G401.6 (cell line): ENCODE measurements around the gene ITPRID2.

ENCODE experiments used
- FAIRE-seq: peaks from 2 replicates; lab custom pipeline; 2012; peaks lifted over from hg19 to GRCh38; lab: Jason Lieb, UNC

ITPRID2 gene

DNA sequence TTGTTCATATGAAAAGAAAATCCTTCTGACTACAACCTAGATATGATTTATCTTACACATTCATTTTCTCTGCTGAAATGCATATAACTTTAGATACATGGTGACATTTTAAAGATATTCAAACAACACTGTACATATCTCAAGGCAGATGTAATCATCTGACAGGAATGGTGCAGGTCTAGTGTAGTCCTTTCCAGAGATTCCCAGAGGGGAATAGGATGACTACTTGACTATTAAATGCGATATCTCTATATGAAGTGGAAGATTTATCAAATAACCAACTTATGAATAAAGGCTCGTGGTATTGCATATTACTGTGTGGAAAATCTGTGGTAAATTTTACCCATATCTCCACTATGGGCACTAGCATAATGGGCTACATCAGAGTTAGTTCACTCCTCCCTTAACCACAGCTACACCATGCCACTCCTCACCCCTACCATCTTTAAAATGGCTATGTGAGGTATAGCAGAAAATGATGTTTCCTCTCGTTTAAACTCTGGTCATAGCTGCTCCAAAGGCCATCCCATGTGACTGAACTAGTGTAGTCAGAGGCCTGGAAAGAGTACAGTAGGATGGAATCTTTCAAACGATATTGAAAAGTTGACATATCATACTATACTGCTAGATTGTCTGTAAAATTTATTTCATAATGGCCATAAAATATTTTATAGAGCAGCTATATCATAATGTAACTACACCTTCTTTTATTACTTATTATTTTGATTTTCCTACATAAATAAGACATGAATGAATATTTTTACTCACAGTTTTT lies 9.1 kb upstream of the ITPRID2 start:
- FAIRE-seq = no peak

DNA sequence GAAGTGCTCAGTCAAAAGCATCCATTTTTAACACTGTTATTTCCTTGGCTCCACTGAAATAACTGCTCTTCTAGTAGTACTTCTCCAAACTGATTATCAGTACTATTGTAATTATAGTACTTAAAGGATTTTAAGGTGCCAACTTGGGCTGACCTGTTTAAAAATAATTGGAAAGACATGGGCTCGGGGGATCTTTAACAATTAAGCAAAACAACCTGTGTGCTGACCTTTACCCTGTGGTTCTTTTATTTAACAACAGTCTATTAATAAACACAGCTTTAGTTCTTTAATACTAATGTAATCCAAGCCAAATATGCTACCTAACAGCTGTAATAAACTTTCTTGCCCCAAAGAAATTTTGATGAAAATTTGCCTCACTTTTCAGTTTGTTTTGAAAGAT lies 6.9 kb upstream of the ITPRID2 start:
- no peak for FAIRE-seq

DNA sequence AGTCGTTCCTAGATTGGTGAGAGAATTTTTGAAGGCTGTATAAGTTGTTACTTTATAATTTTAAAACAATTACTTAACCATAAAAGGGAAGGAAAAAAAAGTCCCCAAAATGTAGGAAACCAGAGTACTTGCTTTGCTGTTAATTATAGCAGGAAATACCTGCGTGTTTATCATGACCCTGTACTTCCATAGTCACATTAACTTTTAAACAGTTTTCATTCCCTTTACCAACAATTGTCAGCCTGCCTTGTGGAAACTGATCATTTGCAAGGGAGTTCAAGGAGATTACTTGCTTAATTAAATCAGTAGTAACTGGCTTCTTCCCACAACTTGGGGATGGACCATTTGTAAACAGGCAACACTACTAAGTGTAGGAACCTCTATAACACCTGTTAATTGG lies 6.4 kb upstream of the ITPRID2 start:
- no peak for FAIRE-seq

DNA sequence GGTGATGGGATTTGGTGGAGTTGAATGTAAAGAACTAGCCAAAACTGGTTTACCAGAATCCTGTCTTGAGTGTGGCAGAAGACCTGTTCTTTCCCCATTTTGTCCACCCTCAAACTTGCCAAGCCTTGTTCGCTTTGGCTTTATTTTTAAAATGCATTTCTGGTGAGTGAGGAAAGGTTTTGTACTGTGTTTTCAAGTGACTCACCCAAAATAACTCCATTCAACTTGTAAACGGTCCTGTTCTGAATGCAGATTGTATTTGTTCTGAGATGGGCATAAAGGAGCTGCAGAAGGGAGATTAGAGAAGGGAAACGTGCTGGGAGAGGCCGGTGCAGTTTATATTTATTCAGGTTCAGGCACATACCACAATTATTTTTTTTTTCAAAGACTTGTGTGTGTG lies 5.3 kb upstream of the ITPRID2 start:
- FAIRE-seq = no peak

DNA sequence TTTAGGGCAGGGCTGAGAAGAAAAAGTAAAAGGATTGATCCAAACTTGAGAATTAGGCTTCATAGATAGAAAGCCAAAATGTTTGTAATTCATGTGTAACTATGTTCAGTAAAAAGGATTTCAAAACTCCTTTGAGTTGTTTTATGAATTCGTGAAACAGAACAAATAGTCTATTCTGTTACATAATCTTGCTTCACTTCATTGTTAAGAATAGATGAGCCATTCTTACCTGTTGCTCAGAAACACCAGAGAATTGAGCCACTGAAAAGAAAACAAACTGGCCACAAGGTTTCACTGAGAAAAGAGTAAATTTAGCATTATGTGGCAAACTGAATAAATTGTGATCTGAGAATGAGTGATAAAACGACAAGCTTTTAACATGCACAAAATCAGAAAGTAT lies 4.5 kb upstream of the ITPRID2 start:
- no peak for FAIRE-seq

DNA sequence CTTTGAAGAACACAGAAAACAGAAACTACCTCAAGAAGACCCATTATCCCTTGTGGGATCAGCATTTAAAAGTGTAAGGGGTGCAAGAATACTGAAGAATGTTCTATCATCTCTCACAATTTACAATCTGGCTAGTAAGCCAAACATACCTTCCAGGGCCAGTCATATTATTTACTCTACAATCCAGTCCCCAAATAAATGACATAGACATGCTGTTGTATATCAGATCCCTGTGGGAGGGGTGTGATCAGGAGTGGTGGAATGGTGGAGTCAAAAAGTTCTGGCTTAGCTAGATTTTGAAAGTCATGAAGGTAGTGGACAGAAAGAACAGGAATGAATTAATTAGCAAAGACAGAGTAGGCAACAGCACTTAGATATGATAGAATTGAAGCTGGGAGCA lies 1.8 kb upstream of the ITPRID2 start:
- FAIRE-seq = no peak

DNA sequence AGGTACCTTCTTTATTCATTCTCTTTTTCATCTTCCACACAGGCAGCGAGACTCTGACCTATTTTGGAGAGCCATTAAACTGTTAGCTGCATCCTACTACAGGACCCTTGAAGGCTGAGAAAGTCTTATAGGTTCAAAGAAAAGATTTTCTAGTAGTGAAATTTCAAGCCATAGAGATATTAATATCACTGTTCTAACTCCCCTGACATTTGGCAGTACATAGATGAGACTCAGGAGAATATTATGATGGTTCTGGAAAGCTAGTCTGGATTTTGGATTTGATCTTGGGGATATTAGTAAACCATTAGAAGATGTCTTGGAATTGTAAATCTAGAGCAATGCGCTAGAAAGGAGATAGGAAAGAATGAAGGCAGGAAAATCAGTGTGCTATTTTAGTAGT lies 1.3 kb upstream of the ITPRID2 start:
- FAIRE-seq = no peak

DNA sequence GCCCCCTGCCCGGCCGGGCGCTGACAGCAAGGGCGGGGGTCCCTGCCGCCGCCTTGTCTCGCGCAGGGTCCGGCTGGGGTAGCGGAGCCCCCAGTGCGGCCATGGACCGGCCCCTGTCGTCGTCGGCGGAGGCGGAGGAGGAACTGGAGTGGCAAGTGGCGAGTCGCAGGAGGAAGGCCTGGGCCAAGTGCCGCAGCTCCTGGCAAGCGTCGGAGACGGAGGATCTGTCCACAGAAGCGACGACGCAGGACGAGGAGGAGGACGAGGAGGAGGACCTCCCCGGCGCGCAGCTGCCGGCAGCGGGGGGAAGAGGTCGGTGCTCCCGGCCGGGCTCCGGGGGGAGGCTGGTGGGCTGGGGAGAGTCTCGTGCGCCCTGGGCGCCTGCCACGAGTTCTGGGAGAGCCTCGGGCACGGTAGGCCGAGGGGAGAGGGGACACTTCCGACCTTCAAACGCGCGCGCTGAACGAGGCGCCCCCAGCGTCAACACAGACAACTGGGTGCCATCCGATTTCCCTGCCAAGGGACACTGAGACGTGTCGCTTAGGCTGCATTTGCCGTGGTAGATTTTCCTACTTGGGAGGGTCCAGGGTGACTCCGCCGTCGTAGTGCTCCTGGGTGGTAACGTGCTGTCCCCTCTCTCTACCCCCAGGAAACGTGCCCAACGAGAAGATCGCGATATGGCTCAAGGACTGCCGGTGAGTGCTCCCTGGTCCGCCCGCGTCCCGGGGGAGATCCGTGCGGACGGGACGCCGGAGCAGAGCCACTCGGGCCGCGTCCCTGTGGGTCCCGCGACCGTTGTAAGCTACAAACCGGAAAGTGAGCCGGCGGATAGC lies 652 bp downstream of the ITPRID2 start:
- no peak for FAIRE-seq

DNA sequence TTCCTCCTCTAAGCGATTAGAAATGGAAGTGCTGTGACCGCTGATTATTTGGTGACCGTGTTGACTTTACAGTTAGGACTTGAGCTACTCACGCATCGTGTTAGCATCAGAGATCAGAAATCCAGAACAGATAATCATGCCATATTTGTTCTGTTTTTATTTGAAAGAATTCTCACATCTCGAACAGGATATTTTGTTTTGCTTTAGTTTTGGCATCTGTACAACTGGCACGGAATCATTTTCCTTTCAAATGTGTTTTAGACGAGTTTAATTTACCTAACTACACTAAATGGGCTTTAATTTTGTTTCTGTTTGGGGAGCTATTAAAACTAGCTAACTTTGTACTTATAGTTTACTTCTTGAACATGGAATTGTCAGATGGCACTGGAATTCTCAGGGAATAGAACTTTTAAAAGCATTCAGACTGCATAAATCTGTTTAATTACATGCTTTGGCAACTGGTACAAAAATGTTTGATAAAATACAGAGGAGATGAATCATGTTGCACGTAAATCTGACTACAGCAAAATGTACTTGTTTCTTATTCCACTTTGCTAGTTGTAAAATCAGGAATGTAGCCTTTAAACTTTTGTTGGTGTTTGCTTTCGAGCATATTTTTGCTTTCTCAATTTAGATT lies 1.4 kb downstream of the ITPRID2 start:
- no peak for FAIRE-seq

DNA sequence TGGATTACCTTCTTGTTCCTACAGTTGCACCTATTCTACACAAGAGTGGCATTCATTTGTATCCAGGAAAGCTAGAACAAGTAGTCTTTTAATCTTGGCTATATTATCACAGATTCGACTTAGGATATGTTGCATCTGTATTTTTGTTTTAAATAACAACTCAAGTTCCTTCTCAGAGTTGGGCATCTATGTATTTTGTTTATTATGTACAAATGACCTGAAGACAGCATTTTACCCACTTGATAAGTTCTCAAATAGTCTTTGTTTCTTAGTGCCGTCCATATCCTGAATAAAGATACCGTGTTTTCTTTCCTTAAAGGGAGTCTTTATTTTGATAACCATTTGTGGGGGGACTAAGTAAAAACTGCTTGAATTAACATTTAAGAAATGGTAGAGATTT lies 2.9 kb downstream of the ITPRID2 start:
- FAIRE-seq = no peak

DNA sequence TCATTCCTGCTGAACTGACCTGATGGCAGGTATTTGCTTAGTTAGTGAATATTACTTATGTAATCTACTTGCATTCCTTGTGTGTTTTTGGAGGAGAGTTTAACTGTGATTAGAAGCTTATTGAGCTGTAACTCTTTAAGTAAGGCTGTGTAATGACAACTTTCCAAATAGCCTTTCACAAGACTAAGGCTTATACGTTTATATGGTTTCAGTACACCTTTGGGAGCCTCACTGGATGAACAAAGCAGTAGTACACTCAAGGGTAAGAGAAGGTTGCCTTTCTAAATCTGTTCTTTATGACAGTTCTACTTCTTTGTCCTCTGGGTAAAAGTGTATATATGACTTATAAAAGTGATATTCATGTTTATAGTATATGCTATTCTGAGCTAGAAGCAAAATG lies 4.3 kb downstream of the ITPRID2 start:
- FAIRE-seq = no peak

DNA sequence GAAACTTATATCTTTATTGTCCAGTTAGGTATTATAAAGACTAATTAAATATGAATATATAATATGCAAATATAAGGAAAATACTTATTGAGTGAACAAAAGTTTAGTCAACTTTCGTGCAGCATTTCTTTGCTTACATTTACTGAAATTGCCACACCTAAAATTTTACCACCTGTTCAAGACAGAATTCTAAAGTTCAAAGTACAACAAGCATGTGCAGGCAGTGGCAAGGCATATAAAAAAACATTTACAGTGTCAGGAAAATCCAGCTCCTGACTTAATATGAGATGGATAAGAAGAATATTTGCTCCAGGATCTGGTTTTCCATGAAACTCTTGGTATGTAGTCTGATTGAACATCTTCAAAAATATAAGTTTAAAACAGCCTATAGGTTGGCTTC lies 4.8 kb downstream of the ITPRID2 start:
- FAIRE-seq = no peak

DNA sequence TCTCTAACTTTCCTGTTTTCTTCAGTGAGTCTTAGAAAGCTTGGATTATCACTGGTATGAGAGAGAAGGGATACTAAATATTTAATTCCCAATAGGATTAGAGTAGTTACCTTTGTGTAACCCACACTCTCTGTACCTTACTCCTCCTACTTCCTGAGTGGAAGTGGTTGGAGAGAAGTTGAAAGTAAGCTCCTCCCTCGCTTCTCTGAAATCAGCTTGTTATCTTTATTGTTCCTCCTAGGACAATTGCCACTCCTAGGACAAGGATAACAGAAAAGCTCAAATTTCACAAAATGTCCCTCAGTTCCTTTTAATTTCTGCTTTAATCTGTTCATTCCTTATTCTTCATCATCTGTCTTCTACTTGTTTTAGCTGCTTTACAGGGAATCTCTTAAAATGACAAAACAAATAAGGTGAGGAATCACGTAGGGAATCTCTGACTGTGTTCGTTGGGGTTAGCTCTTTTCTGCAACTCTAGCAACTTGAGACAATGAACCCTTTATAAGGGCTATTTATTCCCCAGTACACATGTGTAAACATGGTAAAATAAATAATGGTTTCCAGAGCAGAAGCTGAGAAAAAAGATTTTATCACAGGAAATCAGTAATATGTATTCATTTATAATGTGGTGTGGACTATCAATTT lies 8.6 kb downstream of the ITPRID2 start:
- FAIRE-seq = no peak

DNA sequence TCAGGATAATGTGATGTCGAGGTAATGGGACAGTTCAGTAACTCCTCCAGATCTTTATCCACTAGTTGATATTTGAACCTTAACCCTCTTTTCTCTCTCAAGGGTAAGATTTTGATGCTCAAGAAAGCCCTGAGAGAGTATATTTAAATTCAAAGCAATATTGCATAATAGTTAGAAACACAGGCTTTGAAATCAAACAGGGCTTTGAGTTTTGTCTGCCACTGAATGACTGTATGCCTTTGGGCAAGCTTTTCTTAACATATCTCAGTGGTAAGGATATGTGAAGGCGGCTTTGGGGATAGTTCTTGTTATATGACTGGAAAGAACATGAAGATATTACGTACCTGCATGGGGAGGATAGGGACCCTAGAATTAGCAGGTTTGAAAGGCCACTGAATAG lies 11.1 kb downstream of the ITPRID2 start:
- no peak for FAIRE-seq

DNA sequence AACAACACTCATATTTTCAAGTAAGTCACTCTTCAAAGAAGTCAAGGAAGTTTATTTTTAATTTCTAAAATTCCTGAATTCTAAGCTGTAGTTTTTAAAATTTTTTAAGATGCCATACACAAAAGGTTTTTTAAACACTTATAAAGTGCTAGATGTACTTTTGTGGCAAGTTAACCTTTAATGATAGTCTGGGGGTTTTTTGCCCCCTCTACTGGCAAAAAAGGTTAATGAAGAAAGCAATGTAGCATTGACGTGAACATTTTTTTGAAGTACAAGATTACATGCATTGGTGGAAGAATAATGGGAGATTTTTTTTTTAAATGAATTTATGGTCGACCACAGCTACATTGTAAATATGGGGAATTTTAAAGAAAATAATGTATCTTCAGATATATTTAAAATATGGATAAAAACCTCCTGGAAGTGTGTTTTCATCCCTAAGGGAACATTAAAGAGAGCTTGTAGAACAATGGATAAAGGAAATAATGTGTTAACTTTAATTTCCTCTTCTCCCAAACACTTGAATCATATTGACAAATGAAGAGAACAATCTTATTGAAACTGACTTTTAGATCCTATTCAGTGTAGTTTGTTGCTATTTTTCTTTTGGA lies 12.6 kb downstream of the ITPRID2 start:
- peak; percentile 41 for FAIRE-seq

DNA sequence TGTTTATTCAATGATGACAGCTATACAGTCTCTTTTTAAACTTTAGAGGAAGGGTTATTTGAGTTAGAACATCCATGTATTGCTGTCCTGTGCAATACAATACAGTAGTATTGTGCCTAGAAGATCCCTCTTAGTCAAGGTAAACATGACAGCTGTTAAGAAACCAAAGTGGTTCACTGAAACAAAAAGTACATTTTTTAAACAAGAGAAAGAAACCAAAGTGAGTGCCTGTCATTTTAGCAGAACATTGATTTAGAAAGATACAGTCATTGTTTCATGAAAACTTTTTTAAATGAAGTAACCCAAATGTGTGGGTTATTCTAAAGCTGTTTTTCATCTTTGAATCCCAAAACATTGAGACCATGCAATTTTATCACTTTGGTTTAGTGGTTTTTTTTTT lies 15.5 kb downstream of the ITPRID2 start:
- FAIRE-seq = no peak

DNA sequence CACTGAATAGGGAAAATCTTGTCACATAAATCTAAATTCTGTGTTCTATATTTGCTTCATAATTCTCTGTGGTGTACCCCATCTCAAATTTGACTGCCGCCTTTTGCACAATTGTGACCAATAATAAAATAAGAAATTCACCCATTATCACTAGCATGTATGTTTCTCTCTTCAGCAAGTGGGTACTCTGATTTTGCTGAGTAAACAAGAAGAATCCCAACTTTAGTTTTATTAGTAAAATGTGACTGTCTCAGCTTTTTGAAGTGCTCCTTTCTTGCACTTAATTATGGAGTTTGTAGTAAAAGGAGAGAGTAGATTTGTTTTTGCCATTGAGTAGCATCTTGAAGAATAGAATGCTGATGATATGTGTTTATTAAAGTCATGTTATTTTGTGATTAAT lies 16.1 kb downstream of the ITPRID2 start:
- no peak for FAIRE-seq

DNA sequence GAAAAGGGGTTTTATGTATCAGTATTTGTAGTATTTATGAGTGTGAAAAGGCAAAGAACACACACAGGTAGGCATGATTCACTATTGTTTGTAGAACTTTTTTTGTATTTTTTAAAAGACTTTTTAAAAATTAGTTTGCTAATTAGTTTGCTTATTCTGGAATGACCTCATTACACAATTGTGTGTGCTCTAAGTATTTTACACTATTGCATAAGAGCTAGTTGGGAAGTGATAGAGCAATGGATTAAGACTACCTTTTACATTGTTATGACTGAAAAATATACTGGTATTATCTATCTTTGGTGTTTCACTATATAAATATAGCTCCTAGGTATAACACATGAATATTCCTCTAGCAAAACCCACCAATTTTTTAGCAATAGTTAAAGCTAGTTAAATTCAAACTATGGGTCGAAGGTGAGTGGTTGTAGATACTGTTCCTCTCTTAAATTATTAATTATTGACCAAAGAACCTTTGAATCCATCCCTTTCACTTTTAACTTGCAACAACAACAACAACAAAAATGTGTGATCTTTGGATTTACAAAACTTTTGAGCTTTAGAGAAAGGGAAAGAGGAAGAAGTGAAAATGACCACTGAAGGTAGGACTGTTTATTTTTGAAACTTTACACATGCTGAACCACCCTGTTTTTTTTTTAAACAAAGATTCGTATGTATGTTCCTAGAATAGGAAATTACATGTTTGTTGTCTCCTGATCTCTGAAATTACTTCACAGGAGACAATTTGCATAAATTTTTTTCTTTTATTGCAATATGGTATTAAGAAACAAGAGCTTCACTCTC lies 18.7 kb downstream of the ITPRID2 start:
- FAIRE-seq = no peak

DNA sequence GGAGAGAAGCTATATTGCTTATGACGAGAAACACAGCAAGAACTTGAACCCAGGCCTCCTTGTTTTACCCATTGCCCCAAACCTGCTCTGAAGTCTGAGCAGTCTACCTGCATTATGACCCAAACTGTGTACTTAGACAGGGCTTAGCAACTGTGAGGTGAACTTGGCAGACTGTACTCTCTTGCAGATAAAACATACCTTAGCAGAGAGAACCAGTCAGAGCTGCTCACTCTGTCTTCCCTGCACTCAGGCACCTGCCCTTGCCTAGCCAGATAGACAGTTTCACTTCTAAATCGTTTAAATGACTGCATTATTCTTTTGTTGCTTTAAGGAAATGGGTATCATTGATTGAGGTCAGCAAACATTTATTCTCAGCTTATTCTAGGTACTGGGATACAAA lies 20.3 kb downstream of the ITPRID2 start:
- no peak for FAIRE-seq

DNA sequence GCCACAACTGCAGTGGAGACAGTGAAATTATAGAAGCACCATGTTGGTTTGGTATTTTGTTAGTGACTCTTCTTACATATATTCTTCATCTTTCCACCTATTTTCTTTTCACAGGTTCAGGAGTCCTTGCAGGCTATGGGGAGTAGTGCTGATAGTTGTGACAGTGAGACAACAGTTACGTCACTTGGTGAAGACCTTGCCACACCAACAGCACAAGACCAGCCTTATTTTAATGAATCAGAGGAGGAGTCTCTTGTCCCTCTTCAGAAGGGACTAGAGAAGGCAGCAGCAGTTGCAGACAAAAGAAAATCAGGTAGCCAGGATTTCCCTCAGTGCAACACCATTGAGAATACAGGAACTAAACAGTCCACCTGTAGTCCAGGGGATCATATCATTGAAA lies 23.6 kb downstream of the ITPRID2 start:
- no peak for FAIRE-seq
